ENCODE data around the gene FUZ. TPM values are rescaled to one million over a fixed set of nuclear protein-coding genes. Genes with fewer than 3 reads are reported as not detected.

FUZ gene
- total and polyA plus RNA-seq, 7 donors = 7.4 to 32.9 (median 21.0) TPM

DNA sequence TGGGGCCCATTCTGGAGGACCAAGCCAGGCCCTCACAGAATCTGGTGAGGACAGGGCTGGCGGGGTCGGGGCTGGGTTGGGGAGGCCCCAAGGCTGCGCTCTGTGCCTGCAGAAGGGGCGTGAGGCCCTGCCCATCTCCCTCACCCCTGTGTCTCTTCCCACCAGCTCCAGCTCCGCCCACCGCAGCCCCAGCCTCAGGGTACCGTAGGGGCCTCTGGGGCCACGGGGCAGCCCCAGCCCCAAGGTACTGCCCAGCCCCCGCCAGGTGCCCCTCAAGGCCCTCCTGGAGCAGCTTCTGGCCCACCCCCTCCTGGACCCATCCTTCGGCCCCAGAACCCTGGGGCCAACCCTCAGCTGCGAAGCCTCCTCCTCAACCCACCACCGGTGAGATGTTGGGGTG lies 22.5 kb upstream of the FUZ start:
- Histone ChIP-seq H3K4me3 (no peak overlapping the region), H3K9me3 (no peaks in the 10 kb centered on the region), H3K4me1 (peaks cover 0 to 14% (median 7%) of the 10 kb centered on the region in 4 donors), H3K36me3 (peaks cover 40 to 88% (median 76%) of the 10 kb centered on the region in 4 donors), H3K27ac (no peak overlapping the region), H3K27me3 (no peaks in the 10 kb centered on the region)
- TF ChIP-seq POLR2A (IDR thresholded peaks at IDR 0.05) (no peak), EP300 (IDR thresholded peaks at IDR 0.05) (no peak), POLR2AphosphoS5 (IDR thresholded peaks at IDR 0.05) (no peak)
- TF ChIP-seq, protein P1, sequence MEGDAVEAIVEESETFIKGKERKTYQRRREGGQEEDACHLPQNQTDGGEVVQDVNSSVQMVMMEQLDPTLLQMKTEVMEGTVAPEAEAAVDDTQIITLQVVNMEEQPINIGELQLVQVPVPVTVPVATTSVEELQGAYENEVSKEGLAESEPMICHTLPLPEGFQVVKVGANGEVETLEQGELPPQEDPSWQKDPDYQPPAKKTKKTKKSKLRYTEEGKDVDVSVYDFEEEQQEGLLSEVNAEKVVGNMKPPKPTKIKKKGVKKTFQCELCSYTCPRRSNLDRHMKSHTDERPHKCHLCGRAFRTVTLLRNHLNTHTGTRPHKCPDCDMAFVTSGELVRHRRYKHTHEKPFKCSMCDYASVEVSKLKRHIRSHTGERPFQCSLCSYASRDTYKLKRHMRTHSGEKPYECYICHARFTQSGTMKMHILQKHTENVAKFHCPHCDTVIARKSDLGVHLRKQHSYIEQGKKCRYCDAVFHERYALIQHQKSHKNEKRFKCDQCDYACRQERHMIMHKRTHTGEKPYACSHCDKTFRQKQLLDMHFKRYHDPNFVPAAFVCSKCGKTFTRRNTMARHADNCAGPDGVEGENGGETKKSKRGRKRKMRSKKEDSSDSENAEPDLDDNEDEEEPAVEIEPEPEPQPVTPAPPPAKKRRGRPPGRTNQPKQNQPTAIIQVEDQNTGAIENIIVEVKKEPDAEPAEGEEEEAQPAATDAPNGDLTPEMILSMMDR (IDR thresholded peaks at IDR 0.05) = no peak
- intact Hi-C loops (cut with DNase I) = no loop called here
- 97 to 98% methylated on average over 12 of the region's 12 CpGs for WGBS, 2 donors
- DNase-seq = no peak

DNA sequence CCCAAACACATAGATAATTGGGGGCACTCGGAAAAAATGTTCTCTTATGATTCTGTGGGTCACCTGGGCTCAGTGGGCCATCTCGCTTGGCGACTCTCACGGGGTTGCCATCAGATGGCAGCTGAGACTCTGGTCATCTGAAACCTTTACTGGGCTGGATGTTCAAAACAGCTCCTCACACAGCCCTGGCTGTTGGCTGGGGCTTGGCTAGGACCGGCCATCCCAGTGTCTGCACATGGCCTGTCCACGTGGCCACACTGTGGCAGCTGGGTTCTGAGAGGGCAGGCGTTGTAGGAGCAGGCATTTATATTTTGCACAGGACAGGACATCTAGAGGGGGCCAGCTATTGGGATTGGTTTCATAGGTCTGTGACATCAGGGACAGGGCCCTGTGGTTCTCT lies 20.5 kb upstream of the FUZ start:
- Histone ChIP-seq H3K36me3 (peaks cover 42 to 100% (median 85%) of the 10 kb centered on the region in 4 donors), H3K4me3 (no peak overlapping the region), H3K27ac (no peak overlapping the region), H3K27me3 (no peaks in the 10 kb centered on the region), H3K4me1 (no peaks in the 10 kb centered on the region), H3K9me3 (no peaks in the 10 kb centered on the region)
- intact Hi-C loops (cut with DNase I) = no loop called here
- DNase-seq = no peak
- WGBS, 2 donors = 94 to 96% methylated on average over 7 of the region's 7 CpGs
- TF ChIP-seq EP300 (IDR thresholded peaks at IDR 0.05) (no peak), POLR2AphosphoS5 (IDR thresholded peaks at IDR 0.05) (no peak), POLR2A (IDR thresholded peaks at IDR 0.05) (no peak)
- TF ChIP-seq, protein P1 (IDR thresholded peaks at IDR 0.05) = no peak

DNA sequence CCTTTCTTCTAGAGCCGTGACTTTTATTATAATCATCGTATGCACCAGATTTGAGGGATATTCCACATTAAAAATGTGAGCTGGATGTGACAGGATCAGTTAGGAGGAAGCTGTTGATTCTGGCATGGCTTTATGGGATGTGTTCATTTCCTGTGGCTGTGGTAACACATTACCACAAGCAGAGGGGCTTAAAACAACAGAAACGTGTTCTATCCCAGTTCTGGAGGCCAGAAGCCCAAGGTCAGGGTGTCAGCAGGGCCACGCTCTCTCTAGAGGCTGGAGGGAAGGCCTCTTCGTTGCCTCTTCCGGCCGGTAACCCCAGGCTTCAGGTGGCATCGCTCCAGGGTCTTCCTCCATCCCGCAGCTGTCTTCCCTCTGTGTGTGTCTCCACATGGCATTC lies 19.5 kb upstream of the FUZ start:
- intact Hi-C loops (cut with DNase I) = no loop called here
- no peak overlapping the region for H3K27ac ChIP-seq
- H3K4me1 ChIP-seq = no peaks in the 10 kb centered on the region
- no peak overlapping the region for H3K4me3 ChIP-seq
- no peaks in the 10 kb centered on the region for H3K27me3 ChIP-seq
- DNase-seq = no peak
- peaks cover 40 to 100% (median 81%) of the 10 kb centered on the region in 4 donors for H3K36me3 ChIP-seq
- WGBS, 2 donors = 78 to 80% methylated on average over 9 of the region's 9 CpGs
- no peaks in the 10 kb centered on the region for H3K9me3 ChIP-seq
- TF ChIP-seq EP300 (IDR thresholded peaks at IDR 0.05) = no peak
- TF ChIP-seq POLR2AphosphoS5 (IDR thresholded peaks at IDR 0.05) = no peak
- no peak for TF ChIP-seq POLR2A (IDR thresholded peaks at IDR 0.05)
- TF ChIP-seq, protein P1 (IDR thresholded peaks at IDR 0.05) = no peak

DNA sequence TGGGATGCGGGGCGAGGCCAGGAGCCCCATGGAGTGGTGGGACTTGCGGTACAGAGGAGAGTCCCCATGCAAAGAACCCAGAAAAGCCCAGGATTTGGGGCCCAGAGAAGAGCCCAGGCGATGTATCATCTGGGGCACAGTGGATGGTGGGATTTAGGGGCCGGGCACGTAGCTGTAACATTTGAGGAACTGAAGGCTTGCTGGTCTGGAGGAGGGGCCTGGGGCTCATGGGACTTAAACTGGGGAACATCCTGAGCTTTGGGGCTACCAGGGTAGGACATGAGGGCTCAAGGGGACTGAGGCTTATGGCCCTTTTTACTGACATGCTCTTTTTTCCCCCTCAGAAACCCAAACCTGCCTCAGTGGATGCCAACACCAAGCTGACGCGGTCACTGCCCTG lies 18.5 kb upstream of the FUZ start:
- intact Hi-C loops (cut with DNase I) = no loop called here
- peaks cover 36 to 98% (median 76%) of the 10 kb centered on the region in 4 donors for H3K36me3 ChIP-seq

More for the DNA sequence above, 18.5 kb upstream of the FUZ start:
- no peaks in the 10 kb centered on the region for H3K27me3 ChIP-seq
- no peaks in the 10 kb centered on the region for H3K4me1 ChIP-seq
- DNase-seq = no peak
- H3K9me3 ChIP-seq = no peaks in the 10 kb centered on the region
- H3K4me3 ChIP-seq = no peak overlapping the region
- H3K27ac ChIP-seq = no peak overlapping the region
- TF ChIP-seq EP300 (IDR thresholded peaks at IDR 0.05) (no peak), POLR2A (IDR thresholded peaks at IDR 0.05) (no peak), POLR2AphosphoS5 (IDR thresholded peaks at IDR 0.05) (no peak)
- TF ChIP-seq, protein P1 (IDR thresholded peaks at IDR 0.05) = no peak
- whole genome bisulfite sequencing, 2 donors = 93 to 96% methylated on average over 8 of the region's 8 CpGs

All from sigmoid colon (tissue), 7 donors.